Neutrophil (primary cell): Measurements from ENCODE around the gene MYO7A.

Experiments used
- H3K27ac ChIP-seq: fragments of 200-600 bp; sonication (generic); 2 replicates; pipeline ENCODE4 v1.5.1; 2016; ENCODE audit warnings: mild to moderate bottlenecking, moderate library complexity
- H3K27me3 ChIP-seq: fragments of 200-600 bp; sonication (generic); 2 replicates; pipeline ENCODE4 v1.6.0; 2016; ENCODE audit warnings: mild to moderate bottlenecking
- H3K36me3 ChIP-seq: fragments of 200-600 bp; sonication (generic); 2 replicates; pipeline ENCODE4 v1.5.1; 2017
- H3K4me1 ChIP-seq, 2 experiments: fragments of 200-600 bp in 1 of 2; sonication (generic) in 1 of 2; 1 replicate in 1 of 2; 2 replicates in 1 of 2; pipeline versions ENCODE4 v1.5.1 to v1.6.1; 2013 to 2016; ENCODE audit warnings: low read depth in 1 of 2, low read length in 1 of 2, mild to moderate bottlenecking in 1 of 2, moderate library complexity in 1 of 2; ENCODE audit not compliant: control insufficient read depth in 1 of 2, insufficient read depth in 1 of 2
- H3K4me3 ChIP-seq, 2 experiments: fragments of 200-600 bp in 1 of 2; sonication (generic) in 1 of 2; 1 replicate in 1 of 2; 2 replicates in 1 of 2; pipeline ENCODE4 v1.5.1; 2013 to 2016; ENCODE audit warnings: low read depth in 1 of 2, low read length in 1 of 2, mild to moderate bottlenecking in 1 of 2, moderate library complexity in 1 of 2
- H3K9me3 ChIP-seq: fragments of 200-600 bp; sonication (generic); 2 replicates; pipeline ENCODE4 v1.5.1; 2016
- TF ChIP-seq, protein P1 (sequence below): fragments of 200-600 bp; sonication (generic); IDR thresholded peaks from 2 replicates; pipeline ENCODE4 v1.5.1; 2016; ENCODE audit warnings: antibody characterized with exemption

Gene MYO7A

DNA sequence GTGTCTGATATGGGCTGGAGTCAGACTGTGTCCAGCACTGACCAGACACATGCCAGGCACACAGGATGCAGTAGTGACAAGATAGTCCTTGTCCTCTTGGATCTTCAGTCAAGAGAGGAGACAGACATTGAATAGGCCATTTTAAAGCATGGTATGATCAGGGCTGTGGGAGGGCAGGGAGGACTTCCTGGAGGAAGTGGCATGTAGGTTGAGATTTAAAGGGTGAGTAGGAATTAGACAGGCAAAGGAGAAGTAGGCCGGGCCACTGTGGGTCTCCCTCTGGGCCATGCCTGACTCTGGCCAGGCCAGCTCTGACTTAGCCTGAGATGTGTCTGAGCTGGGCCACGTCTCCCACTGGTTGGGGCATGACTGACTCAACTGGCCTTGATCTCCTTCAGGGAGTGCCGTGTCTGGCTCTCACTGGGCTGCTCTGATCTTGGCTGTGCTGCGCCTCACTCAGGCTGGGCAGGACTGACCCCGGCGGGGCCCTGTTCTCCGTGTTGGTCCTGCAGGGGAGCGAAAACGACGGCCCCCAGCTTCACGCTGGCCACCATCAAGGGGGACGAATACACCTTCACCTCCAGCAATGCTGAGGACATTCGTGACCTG, 71.2 kb downstream of the MYO7A start:
- Histone ChIP-seq H3K9me3 (no peaks in the 10 kb centered on the region), H3K4me3 (no peak overlapping the region), H3K36me3 (no peaks in the 10 kb centered on the region), H3K27ac (no peak overlapping the region), H3K27me3 (no peaks in the 10 kb centered on the region), H3K4me1 (no peaks in the 10 kb centered on the region)
- TF ChIP-seq, protein P1, sequence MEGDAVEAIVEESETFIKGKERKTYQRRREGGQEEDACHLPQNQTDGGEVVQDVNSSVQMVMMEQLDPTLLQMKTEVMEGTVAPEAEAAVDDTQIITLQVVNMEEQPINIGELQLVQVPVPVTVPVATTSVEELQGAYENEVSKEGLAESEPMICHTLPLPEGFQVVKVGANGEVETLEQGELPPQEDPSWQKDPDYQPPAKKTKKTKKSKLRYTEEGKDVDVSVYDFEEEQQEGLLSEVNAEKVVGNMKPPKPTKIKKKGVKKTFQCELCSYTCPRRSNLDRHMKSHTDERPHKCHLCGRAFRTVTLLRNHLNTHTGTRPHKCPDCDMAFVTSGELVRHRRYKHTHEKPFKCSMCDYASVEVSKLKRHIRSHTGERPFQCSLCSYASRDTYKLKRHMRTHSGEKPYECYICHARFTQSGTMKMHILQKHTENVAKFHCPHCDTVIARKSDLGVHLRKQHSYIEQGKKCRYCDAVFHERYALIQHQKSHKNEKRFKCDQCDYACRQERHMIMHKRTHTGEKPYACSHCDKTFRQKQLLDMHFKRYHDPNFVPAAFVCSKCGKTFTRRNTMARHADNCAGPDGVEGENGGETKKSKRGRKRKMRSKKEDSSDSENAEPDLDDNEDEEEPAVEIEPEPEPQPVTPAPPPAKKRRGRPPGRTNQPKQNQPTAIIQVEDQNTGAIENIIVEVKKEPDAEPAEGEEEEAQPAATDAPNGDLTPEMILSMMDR = no peak

DNA sequence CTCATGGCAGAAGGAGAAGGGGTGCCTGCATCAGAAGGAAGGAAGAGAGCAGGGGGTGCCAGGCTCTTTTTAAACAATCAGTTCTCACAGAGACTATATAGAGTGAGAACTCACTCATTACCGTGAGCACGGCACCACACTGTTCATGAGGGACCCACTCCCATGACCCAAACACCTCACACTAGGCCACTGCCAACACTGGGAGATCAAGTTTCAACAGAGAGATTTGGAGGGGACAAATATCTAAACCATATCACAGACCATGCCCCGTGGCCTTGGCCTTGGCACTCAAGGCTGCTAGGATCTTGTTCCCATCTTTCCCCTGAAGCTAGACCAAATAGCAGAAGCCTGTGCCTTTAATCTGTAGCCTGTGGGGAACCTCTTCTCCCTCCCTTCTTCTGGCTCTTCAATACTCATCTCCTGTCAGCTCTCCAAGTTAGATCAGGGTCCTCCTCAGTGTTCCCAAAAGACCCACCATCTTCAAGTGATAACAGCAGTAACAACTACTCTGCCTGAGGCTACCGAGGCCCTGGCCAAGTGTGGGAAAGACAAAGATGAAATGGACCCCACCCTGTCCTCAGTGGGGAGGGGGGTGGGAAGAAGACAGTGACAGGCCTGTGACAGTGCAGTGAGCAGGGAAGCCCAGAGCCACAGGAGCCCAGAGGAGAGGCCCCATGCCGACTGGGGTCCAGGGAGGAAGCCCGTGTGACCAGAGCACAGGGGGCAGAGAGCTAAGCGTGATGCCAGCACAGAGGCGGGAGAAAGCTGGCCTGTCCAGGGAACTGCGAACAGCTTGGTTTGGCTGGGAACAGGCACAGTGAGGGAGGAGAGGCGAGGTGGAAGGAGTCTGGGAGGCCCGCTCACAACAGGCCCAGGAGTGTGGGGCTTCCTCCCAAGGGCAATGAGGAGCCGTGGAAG, 72.6 kb downstream of the MYO7A start:
- Histone ChIP-seq H3K4me1 (no peaks in the 10 kb centered on the region), H3K9me3 (no peaks in the 10 kb centered on the region), H3K4me3 (no peak overlapping the region), H3K27me3 (no peaks in the 10 kb centered on the region), H3K27ac (no peak overlapping the region), H3K36me3 (no peaks in the 10 kb centered on the region)
- TF ChIP-seq, protein P1 = no peak

DNA sequence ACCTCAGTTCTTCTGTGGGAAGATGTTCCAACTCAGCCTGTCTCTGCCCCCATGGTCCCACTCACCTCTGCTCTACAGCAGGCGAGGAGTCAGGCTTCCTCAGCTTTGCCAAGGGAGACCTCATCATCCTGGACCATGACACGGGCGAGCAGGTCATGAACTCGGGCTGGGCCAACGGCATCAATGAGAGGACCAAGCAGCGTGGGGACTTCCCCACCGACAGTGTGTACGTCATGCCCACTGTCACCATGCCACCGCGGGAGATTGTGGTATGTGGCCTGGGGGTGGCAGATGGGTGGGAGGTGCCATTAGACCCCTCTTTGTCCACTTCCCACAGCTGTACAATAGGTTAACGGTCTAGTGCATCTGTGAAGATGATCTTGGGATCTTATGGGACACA, 73.3 kb downstream of the MYO7A start:
- TF ChIP-seq, protein P1 = no peak
- no peak overlapping the region for H3K27ac ChIP-seq
- no peak overlapping the region for H3K4me3 ChIP-seq
- H3K4me1 ChIP-seq = no peaks in the 10 kb centered on the region
- H3K36me3 ChIP-seq = no peaks in the 10 kb centered on the region
- H3K9me3 ChIP-seq = no peaks in the 10 kb centered on the region
- no peaks in the 10 kb centered on the region for H3K27me3 ChIP-seq

DNA sequence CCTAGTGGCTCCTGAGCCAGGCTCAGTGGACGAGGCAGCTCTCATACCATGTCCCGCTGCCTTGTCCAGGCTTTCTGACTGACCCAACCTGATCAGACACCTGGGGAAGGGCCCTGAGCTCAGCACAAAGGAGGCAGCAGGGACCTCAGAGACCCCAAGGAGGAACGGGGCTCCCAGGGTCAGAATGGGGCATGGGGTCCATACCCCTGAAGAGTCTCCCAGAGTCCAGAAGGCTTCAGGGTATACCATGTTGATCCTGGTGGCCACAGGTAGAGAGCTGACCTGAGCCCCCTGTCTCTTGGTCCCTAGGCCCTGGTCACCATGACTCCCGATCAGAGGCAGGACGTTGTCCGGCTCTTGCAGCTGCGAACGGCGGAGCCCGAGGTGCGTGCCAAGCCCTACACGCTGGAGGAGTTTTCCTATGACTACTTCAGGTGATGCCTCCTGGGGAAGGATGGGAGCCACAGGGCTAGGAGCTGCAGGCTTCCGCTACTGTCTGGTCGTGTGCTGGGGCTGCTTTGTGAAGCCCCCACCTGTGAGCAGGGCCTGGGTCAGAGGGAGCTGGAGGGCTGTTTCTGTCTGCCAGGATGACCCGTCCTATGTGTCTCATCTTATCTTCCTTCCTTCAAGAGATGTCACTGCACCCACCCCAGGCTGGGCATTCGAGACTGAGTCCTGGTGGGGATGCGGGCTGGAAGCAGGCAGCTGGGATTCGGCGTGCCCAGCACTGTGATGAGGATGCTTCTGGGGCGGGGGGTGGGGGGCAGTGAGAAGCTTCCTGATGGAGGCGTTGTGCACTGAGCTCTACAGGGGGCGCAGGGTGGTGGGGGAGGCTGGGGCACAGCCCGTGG, 74.2 kb downstream of the MYO7A start:
- Histone ChIP-seq H3K36me3 (no peaks in the 10 kb centered on the region), H3K4me3 (no peak overlapping the region), H3K27me3 (no peaks in the 10 kb centered on the region), H3K27ac (no peak overlapping the region), H3K4me1 (no peaks in the 10 kb centered on the region), H3K9me3 (no peaks in the 10 kb centered on the region)
- TF ChIP-seq, protein P1 = no peak
